Stimulated activated CD8-positive, alpha-beta memory T cell treated with anti-CD3 and anti-CD28 coated beads, Interleukin-7, amount 100 ng/mL, for 1 hour (primary cell): Measurements from ENCODE around the gene SERPINA12.

Experiments
- DNase-seq, 2 donors: peaks; one replicate each; pipeline ENCODE4 v3.0.0-alpha.2; 2020; ENCODE audit warnings: low read depth in 2 of 2

Gene SERPINA12, protein sequence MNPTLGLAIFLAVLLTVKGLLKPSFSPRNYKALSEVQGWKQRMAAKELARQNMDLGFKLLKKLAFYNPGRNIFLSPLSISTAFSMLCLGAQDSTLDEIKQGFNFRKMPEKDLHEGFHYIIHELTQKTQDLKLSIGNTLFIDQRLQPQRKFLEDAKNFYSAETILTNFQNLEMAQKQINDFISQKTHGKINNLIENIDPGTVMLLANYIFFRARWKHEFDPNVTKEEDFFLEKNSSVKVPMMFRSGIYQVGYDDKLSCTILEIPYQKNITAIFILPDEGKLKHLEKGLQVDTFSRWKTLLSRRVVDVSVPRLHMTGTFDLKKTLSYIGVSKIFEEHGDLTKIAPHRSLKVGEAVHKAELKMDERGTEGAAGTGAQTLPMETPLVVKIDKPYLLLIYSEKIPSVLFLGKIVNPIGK

DNA sequence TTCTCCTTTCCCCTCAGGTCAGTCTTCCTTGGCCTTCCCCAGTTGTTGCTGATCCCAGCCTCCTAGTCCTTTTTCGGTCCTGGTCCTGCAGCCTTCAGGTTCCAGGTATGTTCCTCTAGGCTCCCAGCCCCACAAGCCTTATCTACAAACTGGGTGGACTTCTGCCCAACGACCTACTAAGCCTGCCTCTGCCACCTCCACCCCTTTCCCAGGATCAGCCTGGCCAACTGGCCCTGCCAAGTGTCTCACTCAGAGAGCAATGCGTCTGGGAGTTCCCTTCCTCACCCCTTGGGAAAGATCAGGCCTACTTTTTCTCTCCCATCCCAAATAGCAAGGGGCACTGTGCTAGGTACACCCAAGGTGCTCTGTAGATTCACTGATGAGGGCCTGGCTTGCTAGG is at the start of gene SERPINA12:
Gene SERPINA12, minus strand, starts transcription at position 114 of the 400 bp plus-strand sequence. CDS start 11,072 bp downstream, outside the sequence.
- DNase-seq: no peak

DNA sequence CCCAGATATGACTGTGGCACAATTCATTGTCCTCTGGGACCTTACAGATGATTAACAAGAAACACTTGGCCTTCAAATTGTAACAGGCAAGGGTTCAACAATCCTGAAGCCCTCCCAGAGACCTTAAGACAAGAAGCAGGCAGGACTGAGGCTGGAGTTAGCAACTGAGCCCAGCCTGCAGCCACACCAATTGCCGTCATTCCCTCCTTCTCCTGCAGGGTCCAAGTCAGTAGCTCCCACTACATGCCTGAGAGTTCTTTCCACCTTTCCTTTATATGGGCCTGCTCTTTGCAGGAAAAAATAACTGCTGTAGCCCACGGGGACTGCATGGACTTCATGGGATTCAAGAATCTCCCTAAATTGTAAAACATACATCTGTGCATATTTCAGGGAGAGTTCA is 49.6 kb upstream of the SERPINA12 start:
- no peak for DNase-seq

DNA sequence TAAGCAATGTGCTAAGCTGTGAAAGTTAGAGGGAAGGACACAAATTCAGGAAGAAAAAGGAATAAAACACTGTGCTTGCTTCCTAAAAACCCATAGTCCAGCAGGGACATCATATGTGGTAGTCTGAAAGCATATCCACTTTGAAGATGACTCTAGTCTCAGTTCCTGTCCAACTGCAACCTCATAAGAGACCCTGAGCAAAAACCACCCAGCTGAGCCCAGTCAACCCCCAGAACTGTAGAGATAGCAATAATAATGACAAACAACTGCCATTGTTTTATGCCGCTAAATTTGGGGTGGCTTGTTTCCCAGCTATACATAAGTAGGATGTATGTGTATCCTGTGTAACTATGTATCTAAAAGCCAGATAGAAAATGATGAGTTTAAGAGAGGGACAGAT is 48.1 kb upstream of the SERPINA12 start:
- DNase-seq: no peak

DNA sequence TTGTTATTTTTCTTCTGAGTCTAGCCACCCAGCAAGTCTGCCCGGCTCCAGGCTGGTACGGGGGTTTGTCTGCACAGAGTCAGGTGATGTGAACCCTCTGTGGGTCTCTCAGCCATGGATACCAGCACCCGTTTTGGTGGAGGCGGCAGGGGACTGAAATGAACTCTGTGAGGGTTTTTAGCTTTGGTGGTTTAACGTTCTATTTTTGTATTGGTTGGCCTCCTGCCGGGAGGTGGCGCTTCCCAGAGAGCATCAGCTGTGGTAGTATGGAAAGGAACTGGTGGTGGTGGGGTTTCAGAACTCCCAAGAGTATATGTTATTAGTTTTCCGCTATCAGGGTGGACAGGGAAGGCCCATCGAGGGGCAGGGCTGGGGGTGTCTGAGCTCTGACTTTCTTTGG is 46.7 kb upstream of the SERPINA12 start:
- no peak for DNase-seq

DNA sequence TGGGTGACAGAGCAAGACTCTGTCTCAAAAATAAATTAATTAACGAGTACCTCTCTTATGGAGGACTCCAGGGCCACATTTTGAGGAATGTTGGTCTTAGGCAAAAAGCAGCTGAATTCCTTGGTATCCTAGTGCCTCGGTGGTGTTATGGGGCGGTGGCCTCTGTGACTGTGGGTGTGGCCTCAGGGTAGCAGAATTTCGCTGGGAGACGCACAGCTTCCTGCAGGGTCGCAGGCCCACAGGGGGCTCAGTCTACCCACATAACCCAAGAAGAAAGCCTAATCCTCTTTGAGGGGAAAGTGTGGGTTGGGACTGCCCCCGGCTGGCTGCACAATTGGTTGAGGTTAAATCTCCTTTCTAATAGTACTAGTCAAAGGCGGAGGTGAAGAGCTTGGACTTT is 40.8 kb upstream of the SERPINA12 start:
- DNase-seq: no peak

DNA sequence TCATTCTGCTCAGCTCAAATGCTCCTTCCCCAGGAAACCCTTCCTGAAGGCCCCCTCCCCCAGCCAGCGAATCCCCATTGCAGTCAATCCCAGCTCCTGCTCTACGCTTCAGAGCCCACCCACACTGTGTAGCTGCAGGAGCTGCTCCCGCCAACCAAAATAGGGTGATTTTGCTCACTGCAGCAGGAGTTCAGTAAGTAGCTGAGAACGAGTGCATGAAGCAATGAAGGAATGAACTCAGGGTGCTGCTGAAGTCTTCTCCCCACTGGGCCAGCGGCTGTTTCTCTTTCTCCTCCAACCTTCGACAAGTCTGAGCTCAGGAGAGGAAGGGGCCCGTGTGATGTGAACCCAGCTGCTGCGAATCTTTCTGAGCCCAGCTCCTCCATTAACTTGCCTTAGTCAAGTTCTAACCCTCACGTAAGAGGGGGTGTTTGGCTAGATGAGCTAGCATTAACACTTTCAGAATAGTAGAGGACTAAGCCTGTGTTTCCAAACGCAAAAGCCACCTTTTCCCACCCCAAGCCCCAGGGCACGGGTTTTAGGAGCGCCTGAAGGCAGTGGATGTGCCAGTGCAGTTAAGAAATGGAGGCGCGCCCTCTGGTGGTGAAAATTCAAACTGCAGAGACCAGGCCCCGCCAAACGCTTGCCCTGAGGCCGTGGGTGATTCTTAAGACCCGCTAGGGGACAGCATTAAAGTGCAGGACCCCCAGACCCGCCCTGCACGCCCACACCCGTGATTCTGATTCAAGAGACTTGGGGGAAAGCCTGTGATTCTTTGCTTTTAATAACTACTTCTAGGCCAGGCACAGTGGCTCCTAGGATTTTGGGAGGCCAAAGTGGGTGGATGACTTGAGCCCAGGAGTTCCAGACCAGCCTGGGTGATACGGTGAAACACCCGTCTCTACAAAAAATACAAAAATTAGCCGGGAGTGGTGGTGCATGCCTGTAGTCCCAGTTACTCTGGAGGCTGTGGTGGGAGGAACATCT is 40.0 kb upstream of the SERPINA12 start:
- DNase-seq: peak in 1 of 2 donors; percentile 39

DNA sequence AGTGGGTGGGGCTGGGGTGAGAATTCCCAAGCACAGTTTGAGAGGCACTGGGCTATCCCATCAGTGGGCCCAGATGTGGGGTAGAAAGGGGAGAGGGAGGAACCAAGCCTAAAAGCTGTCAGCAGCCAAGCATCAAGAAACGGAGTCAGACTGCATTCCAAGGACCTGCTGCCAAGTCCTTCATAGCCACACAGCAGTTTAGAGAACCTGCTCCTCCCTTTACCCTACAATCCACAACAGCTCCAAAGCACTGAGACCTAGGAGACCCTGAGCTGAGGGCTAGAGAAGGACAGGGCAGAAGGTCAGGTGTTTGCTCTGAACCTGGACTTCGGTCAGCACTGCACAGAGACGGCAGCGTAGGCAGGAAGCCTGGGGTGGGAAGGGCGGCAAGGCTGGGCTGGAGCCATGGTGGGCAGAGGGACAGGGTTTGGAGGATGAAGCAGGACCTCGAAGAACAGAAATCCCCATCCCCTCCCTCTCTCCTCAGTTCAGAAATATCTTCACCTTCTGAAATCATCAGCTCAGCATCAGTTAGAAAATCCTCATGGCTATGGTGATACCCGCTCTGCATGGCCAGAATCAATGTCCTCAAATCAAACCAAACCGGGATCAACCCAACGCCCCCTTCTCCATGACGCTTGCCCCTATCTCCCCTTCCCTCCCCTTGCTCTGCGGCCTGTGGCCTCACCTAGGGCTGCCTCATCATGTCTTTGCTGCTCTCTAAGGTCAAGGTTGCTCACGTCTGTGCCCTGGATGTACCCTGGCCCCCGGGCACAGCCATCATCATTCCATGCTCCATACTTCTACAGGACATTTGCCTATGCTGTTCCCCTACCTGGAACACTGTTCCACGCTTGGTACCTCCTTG is 39.1 kb upstream of the SERPINA12 start:
- no peak for DNase-seq

DNA sequence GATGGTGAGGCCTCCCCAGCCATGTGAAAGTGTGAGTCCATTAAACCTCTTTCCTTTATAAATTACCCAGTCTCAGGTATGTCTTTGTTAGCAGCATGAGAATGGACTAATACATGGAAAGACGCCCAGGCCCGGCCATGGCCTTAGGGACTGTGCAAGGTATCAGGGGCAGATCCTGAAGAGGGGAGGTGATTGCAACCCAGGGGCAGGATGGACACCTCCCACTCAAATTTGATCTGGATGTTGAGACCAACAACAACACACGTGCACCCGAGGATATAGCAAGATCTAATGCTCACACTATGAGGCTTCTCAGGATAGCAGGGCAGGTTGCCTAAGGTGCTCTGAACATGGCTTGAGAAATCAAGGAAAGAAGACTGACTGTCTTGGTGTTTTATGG is 38.5 kb upstream of the SERPINA12 start:
- DNase-seq: no peak

DNA sequence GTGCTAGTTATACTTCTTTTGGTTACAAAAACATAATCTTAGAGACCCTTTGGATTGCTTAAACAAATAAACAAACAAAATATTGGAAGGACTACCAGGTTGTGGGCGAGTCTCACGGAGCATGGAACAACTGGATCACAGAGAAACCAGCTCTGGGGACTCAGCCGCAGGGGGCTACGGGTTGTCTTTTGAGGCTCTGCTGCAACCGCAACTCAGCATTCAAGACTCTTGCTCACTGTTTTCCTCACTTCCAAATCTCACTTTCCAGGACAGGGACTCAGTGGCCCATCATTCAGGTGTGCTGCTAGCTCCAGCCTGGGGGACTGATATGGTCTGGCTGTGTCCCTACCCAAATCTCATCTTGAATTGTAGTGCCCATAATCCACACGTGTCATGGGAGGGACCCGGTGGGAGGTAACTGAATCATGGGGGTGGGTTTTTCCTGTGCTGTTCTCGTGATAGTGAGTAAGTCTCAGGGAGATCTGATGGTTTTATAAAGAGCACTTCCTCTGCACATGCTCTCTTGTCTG is 37.9 kb upstream of the SERPINA12 start:
- no peak for DNase-seq

DNA sequence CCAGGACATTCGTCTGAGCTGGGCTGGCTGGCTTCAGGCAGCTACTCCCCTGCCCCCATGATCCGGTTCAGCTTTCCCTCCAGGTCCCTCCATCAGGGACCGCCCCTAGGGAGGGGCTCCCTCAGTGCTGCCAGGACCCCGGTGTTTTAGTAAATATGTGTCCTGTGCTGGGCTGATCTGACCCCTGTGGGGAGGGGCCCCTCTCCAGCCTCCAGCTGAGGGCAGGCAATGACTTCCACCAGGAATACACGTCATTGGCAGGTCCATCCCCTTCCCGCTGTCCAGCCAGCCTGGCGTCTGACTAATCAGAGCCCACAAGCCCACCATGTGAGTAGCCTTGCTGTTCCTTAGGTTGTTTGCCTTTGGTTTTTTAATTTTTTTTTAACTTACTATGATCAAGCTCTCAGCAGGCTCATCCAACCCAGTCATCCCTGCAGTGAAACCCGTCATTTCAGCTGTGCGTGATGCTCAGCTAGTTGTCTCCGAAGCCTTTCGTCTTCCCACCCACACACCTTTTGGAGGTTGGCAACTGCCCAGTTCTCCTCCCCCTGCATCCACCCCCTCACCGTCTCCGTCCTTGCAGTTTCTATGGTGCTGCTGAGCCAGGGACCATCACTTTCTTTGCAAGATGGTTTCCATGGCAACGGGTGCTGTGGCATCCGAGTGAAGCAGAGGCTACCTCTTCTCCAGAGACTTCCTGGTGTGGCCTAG is 36.0 kb upstream of the SERPINA12 start:
- no peak for DNase-seq

DNA sequence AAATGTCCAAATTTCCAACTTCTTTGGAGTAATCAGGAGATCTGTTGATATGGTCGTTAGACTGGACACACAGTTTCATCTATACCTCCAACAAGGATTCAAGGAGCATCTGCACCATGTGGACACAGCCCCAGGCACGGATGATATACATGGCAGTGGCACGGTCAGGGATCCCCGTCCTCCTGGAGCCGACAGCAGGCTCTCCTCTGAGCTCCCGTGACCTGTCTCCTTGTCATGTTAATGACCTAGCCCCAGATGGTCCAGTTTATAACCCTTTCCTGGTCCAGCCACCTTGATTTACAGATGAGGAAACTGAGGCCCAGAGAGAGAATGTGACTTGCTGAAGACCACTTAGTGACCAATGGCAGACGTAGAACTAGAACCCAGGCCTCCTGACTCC is 35.5 kb upstream of the SERPINA12 start:
- no peak for DNase-seq

DNA sequence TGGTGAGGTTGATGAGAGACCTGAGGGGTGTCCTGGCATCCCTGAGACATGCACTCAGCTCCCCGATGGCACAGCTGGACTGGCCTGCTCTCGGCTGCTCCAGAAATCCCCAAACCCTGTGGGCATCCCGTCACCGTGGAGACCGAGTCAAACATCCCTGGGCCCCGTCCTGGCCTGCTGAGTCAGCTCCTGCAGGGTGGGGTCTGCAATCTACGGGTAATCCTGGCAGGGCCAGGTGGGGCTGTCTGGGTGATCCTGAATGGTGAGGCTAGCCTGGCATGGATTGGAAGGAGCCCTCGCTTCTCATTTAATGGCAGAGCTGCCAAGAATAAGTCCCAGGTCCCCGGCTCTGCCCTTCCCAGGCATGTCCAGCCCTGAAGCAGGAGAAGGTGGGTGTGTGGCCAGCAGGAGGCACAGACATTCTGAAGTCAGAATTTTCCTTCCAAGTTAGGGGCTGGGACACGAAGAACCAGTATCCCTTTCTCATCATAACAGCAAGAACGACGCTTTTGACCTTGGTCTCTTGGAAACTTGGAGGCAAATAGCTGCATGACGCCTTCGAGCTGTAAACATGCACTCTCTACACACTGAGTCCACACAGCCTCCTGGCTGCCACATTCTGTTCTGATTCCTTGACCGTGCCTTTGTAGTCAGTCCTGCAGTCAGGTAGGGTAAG is 34.3 kb upstream of the SERPINA12 start:
- DNase-seq: no peak

DNA sequence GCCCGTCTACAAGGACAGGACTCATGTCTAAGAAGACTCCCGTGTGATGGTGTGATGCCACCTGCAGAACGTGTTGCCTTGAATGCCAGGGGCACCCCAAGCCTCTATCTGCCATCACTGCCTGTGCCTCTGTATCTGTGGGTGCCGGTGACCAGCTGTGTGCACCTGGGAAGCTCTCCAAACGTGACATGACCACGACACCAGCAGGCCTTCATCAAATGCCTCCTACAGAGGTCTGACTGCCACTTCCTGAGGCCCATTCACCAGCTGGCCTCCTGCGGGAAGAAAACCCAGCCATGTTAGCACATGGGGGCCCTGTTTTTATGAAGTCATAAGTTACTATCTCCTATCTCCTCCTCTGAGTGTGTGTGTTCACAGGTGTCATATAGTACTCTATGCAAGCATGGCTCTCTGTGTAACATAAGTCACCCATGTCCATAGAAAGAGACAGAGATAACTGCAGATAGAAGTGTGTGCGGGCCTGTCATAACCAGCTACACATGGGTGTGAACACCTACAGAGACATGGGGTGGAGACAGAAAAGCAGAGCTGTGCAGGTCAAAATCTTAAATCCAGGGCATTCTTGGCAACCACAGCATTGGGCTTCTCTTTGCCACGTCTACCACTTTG is 33.7 kb upstream of the SERPINA12 start:
- DNase-seq: no peak

DNA sequence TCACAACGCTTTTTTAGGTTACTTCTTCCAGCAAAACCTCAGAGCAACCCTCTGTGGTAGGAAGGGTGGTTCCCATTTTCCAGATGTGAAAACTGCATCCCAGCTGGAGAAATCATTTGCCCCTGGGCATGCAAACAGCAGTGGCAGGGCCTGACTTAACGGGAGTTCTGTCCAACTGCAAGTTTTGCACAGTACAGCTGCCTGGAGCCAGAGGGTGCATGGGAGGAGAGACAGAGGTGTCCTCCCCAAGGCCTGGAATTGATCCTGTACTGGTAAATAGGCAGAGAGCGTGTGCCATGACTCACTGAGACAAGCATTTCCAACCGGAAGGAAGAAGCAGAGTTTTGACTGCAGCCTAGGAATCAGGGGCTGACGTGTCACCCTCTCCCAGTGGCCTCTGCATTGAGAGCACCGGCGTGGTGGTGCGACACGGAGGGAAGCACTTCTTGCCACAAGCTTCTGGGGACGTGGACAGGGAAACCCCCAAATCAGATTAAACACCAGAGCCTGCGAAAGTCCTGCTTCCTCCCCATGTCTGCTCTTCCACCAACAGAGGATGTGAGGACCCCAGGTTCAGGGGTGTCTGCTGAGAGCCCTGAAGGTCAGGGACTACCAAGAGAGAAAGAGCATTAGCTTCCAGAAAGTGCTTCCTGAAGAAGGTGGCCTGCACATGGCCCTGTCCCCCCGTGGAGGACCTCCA is 33.0 kb upstream of the SERPINA12 start:
- no peak for DNase-seq

DNA sequence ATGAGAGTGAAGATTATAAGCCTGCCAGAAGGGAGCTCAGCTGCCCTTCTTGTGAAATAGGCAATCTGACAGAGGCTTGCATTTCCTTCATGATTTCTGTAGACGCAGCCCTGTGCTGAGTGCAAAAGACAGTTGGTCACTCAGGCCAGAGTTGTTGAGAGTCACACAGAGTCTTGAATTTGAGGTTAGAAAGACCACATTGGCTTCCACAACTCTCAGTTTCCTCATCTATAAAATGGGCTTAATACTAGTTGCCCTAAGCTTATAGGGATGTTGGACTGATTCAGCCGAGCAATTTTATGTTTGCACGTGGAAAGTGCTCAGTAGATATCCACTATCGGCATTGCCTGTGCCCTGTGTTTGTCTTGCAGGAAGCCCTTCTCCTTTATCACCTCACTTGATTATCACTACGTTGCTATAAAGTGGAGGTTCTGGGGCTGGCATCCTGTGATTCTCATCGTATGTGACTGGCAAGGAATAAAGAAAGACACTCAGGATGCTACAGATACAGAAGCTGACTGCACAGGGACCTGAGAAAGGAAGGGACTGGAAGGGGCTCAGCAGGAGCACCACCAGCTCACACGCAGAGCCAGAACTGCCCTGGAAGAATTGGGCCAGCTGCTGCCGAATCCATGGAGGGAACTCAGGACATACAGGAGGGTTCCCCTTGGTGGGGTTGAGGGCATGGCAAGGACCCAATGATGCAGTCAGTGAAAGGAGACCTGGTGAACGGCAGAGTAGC is 32.1 kb upstream of the SERPINA12 start:
- no peak for DNase-seq

DNA sequence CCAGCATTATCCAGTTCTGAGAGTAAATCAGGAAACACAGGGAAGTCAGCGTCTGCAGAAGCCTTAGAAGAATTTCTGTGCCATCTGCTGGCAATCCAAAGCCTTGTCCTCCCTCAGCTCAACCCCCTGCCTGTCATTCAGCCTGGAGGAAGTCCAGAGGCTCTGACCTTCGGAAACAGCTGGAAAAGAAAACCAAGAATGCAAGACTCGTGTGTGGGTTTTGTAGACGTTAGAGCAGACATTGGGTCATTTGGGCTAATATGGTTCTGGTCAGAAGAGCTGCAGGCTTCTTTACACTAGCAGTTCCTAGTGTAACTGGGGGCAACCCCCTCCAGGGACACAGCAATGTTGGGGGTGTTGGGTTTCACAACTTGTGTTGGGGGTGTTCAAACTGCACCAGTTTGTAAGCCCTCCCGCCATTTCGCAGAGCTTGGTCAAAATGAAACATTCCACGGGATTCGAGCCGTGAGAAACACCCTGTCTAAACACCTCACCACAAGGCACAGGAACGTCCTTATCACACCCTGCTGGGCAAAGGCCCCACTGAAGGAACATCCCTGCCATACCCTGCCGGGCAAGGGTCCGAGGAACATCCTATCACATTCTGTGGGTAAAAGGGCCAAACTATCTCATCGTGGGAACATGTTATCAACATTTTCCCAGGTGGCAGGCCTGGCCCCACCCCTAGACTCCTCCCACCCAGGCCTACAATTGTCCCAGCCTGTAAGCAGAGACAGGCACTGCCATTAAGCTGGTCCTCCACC is 30.9 kb upstream of the SERPINA12 start:
- DNase-seq: no peak

DNA sequence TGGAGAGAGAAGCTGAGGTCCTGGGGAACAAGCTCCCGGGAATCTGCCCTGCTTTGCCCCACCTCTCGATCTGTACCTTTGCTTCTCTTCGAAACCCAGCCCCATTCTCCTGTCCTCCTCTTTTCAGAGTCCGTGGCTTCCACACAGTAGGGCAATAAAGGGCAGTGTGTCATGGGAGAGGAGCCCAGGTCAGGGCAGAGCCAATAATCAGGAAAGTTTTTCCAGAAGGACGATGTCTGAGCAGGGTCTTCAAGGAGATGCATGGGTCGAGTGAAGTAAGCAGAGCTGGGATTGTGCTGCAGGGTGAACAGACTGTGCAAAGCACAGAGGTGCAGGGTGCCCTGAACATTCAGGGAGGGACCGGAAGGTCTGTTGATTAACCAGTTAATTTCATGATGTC is 29.9 kb upstream of the SERPINA12 start:
- DNase-seq: no peak
